ENCODE measurements around the gene IVL. TPM values are rescaled to one million over a fixed set of nuclear protein-coding genes. Genes with fewer than 3 reads are reported as not detected.

The IVL gene
- total and polyA plus RNA-seq, 4 experiments from 2014 or later = not detected

GRCh38 chr1:152932170-152932811 is 23.9 kb downstream of the IVL start:
- no peak for DNase-seq
- Mint-ChIP-seq H3K4me1 (no peaks in the 10 kb centered on the region), H3K27me3 (peaks cover 4 to 13% of the 10 kb centered on the region in 2 donors), H3K9me3 (peaks cover 0 to 4% (median 0%) of the 10 kb centered on the region in 8 donors), H3K36me3 (no peaks in the 10 kb centered on the region), H3K27ac (no peak overlapping the region), H3K4me3 (no peak overlapping the region)
- ChIA-PET POLR2A (ENCODE audit: partially characterized antibody) (no interaction called here), CTCF (ENCODE audit: partially characterized antibody) (no interaction called here)
- Histone ChIP-seq H3K4me1 (ENCODE audit: insufficient read depth, low read length) (no peaks in the 10 kb centered on the region), H3K4me3 (ENCODE audit: low read length in 2 of 2) (no peak overlapping the region), H3K27me3 (ENCODE audit: insufficient read depth, low read length) (no peaks in the 10 kb centered on the region), H3K36me3 (ENCODE audit: insufficient read depth, low read length) (no peaks in the 10 kb centered on the region), H3K27ac (ENCODE audit: low read depth, low read length) (no peak overlapping the region), H3K9me3 (ENCODE audit: control insufficient read depth in 1 of 2, low read length in 2 of 2) (no peaks in the 10 kb centered on the region)
- intact Hi-C loops (cut with micrococcal nuclease) = no loop called here

DNA sequence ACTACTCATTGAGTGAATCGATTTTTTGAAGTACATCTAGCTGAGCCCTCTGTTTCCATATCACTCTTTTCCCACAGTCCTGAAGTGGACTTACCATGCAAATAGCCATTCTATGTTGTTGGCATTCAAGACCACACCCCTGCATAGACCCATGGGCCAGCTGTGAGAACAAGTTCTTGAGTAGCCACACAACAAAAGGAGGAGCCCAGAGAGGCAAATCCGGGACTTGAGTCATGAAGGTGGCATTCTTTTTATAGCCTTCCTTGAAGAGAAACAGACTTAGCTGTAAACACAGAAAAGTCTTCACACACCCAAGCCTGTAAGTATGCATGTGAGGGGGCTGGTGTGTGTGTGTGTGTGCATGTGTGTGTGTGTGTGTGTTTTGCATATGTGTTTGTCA is 24.9 kb downstream of the IVL start:
- intact Hi-C loops (cut with micrococcal nuclease) = no loop called here
- H3K9me3 ChIP-seq (ENCODE audit: control insufficient read depth in 1 of 2, low read length in 2 of 2) = no peaks in the 10 kb centered on the region
- CTCF ChIA-PET (ENCODE audit: partially characterized antibody) = no interaction called here

DNA sequence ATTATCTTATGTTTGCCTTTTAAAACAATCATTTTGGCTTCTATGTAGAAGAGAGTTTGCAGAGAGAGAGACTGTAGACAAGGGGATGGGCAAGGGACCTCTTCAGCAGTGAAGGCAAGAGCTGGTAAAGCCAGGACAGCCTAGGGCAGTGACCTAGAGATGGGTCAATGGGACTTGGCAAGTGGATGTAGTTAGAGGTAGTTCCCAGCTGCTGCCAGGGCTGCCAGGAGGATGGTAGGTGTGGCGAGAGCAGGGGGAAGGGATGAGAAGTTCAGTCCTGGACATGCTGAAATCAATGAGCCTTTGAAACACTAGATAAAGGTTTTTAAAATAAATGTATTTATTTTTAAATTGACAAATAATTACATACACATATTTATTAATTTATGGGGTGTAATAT is 32.3 kb downstream of the IVL start:
- H3K27ac Mint-ChIP-seq = no peak overlapping the region
- Histone ChIP-seq H3K27ac (ENCODE audit: low read depth, low read length) (no peak overlapping the region), H3K4me1 (ENCODE audit: insufficient read depth, low read length) (no peaks in the 10 kb centered on the region), H3K4me3 (ENCODE audit: low read length in 2 of 2) (no peak overlapping the region), H3K27me3 (ENCODE audit: insufficient read depth, low read length) (no peaks in the 10 kb centered on the region), H3K9me3 (ENCODE audit: control insufficient read depth in 1 of 2, low read length in 2 of 2) (no peaks in the 10 kb centered on the region), H3K36me3 (ENCODE audit: insufficient read depth, low read length) (no peaks in the 10 kb centered on the region)
- intact Hi-C loops (cut with micrococcal nuclease) = no loop called here
- H3K4me1 Mint-ChIP-seq = no peaks in the 10 kb centered on the region
- no peak overlapping the region for H3K4me3 Mint-ChIP-seq
- no peak for DNase-seq
- H3K36me3 Mint-ChIP-seq = no peaks in the 10 kb centered on the region
- peaks cover 8 to 10% of the 10 kb centered on the region in 2 donors for H3K27me3 Mint-ChIP-seq
- ChIA-PET POLR2A (ENCODE audit: partially characterized antibody) (no interaction called here), CTCF (ENCODE audit: partially characterized antibody) (no interaction called here)
- peaks cover 0 to 7% (median under 1%) of the 10 kb centered on the region in 8 donors for H3K9me3 Mint-ChIP-seq

More for the DNA sequence above, 24.9 kb downstream of the IVL start:
- no peak overlapping the region for H3K27ac ChIP-seq (ENCODE audit: low read depth, low read length)
- H3K9me3 Mint-ChIP-seq = peaks cover 0 to 4% (median 0%) of the 10 kb centered on the region in 8 donors
- DNase-seq = no peak
- peaks cover 4 to 13% of the 10 kb centered on the region in 2 donors for H3K27me3 Mint-ChIP-seq
- H3K4me1 Mint-ChIP-seq = no peaks in the 10 kb centered on the region
- no peak overlapping the region for H3K4me3 ChIP-seq (ENCODE audit: low read length in 2 of 2)
- no peak overlapping the region for H3K27ac Mint-ChIP-seq
- POLR2A ChIA-PET (ENCODE audit: partially characterized antibody) = no interaction called here
- no peaks in the 10 kb centered on the region for H3K36me3 Mint-ChIP-seq
- H3K4me1 ChIP-seq (ENCODE audit: insufficient read depth, low read length) = no peaks in the 10 kb centered on the region
- H3K4me3 Mint-ChIP-seq = no peak overlapping the region
- no peaks in the 10 kb centered on the region for H3K36me3 ChIP-seq (ENCODE audit: insufficient read depth, low read length)
- H3K27me3 ChIP-seq (ENCODE audit: insufficient read depth, low read length) = no peaks in the 10 kb centered on the region

GRCh38 chr1:152941037-152941711 is 32.8 kb downstream of the IVL start:
- Mint-ChIP-seq H3K9me3 (peaks cover 0 to 7% (median 1%) of the 10 kb centered on the region in 8 donors), H3K27me3 (peaks cover 8 to 9% of the 10 kb centered on the region in 2 donors), H3K4me3 (no peak overlapping the region), H3K4me1 (no peaks in the 10 kb centered on the region), H3K36me3 (no peaks in the 10 kb centered on the region), H3K27ac (peak overlapping the region in 1 of 7 donors; percentile 22)
- H3K9me3 ChIP-seq (ENCODE audit: control insufficient read depth in 1 of 2, low read length in 2 of 2) = no peaks in the 10 kb centered on the region
- ChIA-PET CTCF (ENCODE audit: partially characterized antibody) (no interaction called here), POLR2A (ENCODE audit: partially characterized antibody) (no interaction called here)
- DNase-seq = no peak
- H3K27me3 ChIP-seq (ENCODE audit: insufficient read depth, low read length) = no peaks in the 10 kb centered on the region
- no peaks in the 10 kb centered on the region for H3K4me1 ChIP-seq (ENCODE audit: insufficient read depth, low read length)
- H3K4me3 ChIP-seq (ENCODE audit: low read length in 2 of 2) = no peak overlapping the region
- no peaks in the 10 kb centered on the region for H3K36me3 ChIP-seq (ENCODE audit: insufficient read depth, low read length)
- H3K27ac ChIP-seq (ENCODE audit: low read depth, low read length) = no peak overlapping the region
- intact Hi-C loops (cut with micrococcal nuclease) = no loop called here

DNA sequence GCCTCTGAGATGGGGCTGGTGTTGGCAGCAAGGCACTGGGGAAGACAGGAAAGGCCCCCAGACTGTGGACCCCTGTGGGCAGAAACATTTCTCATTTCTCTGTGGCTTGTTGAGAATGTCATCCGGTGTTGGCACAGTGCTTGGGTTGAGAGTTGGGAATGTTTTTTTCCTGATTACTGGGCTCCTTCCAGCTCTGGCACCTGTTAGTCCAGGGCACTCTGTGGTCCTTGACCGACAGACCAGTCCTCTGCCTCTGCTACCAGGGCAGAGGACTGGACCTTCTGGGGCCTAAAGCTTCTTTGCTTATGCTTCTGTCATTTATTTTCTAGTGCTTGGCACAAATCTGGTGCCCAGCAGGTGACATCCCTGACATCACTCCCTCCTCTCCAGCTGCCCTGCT is 33.8 kb downstream of the IVL start:
- Mint-ChIP-seq H3K27ac (no peak overlapping the region), H3K4me1 (no peaks in the 10 kb centered on the region), H3K36me3 (no peaks in the 10 kb centered on the region), H3K27me3 (peaks cover 8 to 9% of the 10 kb centered on the region in 2 donors), H3K9me3 (peaks cover 0 to 7% (median 1%) of the 10 kb centered on the region in 8 donors), H3K4me3 (no peak overlapping the region)
- H3K27me3 ChIP-seq (ENCODE audit: insufficient read depth, low read length) = no peaks in the 10 kb centered on the region
- H3K36me3 ChIP-seq (ENCODE audit: insufficient read depth, low read length) = no peaks in the 10 kb centered on the region
- H3K27ac ChIP-seq (ENCODE audit: low read depth, low read length) = no peak overlapping the region
- H3K4me1 ChIP-seq (ENCODE audit: insufficient read depth, low read length) = no peaks in the 10 kb centered on the region
- no peak overlapping the region for H3K4me3 ChIP-seq (ENCODE audit: low read length in 2 of 2)
- H3K9me3 ChIP-seq (ENCODE audit: control insufficient read depth in 1 of 2, low read length in 2 of 2) = no peaks in the 10 kb centered on the region
- no peak for DNase-seq
- intact Hi-C loops (cut with micrococcal nuclease) = no loop called here
- CTCF ChIA-PET (ENCODE audit: partially characterized antibody) = no interaction called here
- POLR2A ChIA-PET (ENCODE audit: partially characterized antibody) = no interaction called here

DNA sequence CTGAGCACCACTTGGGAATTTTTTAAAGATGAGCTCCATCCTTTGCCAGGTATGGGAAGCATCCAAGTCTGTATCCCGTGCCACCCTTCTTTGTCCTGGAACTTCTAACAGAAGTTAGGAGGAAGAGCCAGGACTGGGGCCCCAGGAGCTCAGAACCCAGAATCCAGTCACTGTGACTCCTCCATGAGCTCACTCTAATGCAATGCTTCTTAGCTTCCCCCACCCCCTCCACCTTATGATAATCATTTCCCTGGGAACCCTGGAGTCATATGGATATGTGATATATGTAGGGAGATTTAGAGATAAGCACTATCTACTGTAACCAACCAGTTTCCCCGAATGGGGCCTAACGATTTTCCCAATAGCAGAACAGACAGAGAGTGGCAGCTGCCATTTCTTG is 37.9 kb downstream of the IVL start:
- no peak overlapping the region for H3K27ac Mint-ChIP-seq
- CTCF ChIA-PET (ENCODE audit: partially characterized antibody) = no interaction called here
- Histone ChIP-seq H3K27ac (ENCODE audit: low read depth, low read length) (no peak overlapping the region), H3K9me3 (ENCODE audit: control insufficient read depth in 1 of 2, low read length in 2 of 2) (no peaks in the 10 kb centered on the region), H3K27me3 (ENCODE audit: insufficient read depth, low read length) (no peaks in the 10 kb centered on the region), H3K36me3 (ENCODE audit: insufficient read depth, low read length) (no peaks in the 10 kb centered on the region), H3K4me1 (ENCODE audit: insufficient read depth, low read length) (no peaks in the 10 kb centered on the region), H3K4me3 (ENCODE audit: low read length in 2 of 2) (no peak overlapping the region)
- H3K36me3 Mint-ChIP-seq = no peaks in the 10 kb centered on the region
- peaks cover 1 to 12% of the 10 kb centered on the region in 2 donors for H3K27me3 Mint-ChIP-seq
- no peak for DNase-seq
- peaks cover 0 to 6% (median 0%) of the 10 kb centered on the region in 8 donors for H3K9me3 Mint-ChIP-seq
- no peak overlapping the region for H3K4me3 Mint-ChIP-seq
- POLR2A ChIA-PET (ENCODE audit: partially characterized antibody) = no interaction called here
- intact Hi-C loops (cut with micrococcal nuclease) = no loop called here
- H3K4me1 Mint-ChIP-seq = no peaks in the 10 kb centered on the region

DNA sequence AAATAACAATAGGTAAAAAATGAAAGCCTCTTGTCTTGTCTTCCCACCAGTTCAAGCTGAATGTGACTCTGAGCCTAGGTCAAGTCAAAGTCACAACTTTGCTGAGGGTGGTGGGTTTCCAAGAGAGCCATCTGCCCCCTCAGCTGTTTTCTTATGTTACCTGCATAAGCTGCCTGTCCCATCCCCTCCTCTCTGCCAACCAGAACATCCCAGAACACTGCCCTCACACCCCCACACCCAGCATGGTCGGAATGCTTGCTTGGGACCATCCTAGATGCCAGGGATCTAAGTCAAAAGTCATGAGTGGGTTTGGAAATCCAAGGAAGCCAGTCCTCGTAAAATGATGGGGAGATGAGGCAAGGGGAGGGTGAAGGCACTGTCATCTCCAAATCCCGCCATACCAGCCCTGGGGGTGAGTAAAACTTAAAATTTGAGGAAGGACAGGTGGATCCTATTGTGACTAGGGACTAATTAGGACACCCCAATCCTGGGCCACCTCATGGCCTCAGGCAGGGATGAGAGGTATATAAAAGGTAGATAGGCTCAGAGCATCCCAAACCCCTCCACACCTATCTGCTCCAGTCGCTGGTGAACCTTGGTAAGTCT is 38.4 kb downstream of the IVL start, which contains the start of gene SPRR5:
TSS of gene SPRR5 (plus strand) at position 556 of the 606 bp plus-strand sequence. CDS start 1,349 bp downstream, outside the sequence.
- Histone ChIP-seq H3K9me3 (ENCODE audit: control insufficient read depth in 1 of 2, low read length in 2 of 2) (no peaks in the 10 kb centered on the region), H3K27me3 (ENCODE audit: insufficient read depth, low read length) (no peaks in the 10 kb centered on the region), H3K36me3 (ENCODE audit: insufficient read depth, low read length) (no peaks in the 10 kb centered on the region), H3K4me1 (ENCODE audit: insufficient read depth, low read length) (no peaks in the 10 kb centered on the region), H3K4me3 (ENCODE audit: low read length in 2 of 2) (no peak within 1 kb of the TSS), H3K27ac (ENCODE audit: low read depth, low read length) (no peak within 1 kb of the TSS)
- Mint-ChIP-seq H3K4me1 (no peaks in the 10 kb centered on the region), H3K27ac (no peak within 1 kb of the TSS), H3K27me3 (peaks cover 1 to 12% of the 10 kb centered on the region in 2 donors), H3K36me3 (no peaks in the 10 kb centered on the region), H3K9me3 (peaks cover 0 to 4% (median 0%) of the 10 kb centered on the region in 8 donors), H3K4me3 (no peak within 1 kb of the TSS)
- no peak for DNase-seq
- POLR2A ChIA-PET (ENCODE audit: partially characterized antibody) = no interaction called here
- CTCF ChIA-PET (ENCODE audit: partially characterized antibody) = no interaction called here
- intact Hi-C loops (cut with micrococcal nuclease) = no loop called here
